ENCODE data around the gene RASGRP4. TPM values are rescaled to one million over a fixed set of nuclear protein-coding genes. Genes with fewer than 3 reads are reported as not detected.

RASGRP4 gene
- total and polyA plus RNA-seq, 8 donors = 0.20 to 1.3 (median 0.47) TPM

- DNase-seq = peak; percentile 95 to 99 (median 98)
- FAIRE-seq = no peak
These were observed 22.9 kb downstream of the RASGRP4 start, which contains the start of gene FAM98C for GRCh38 chr19:38402967-38403674. FAM98C (plus strand) TSS chr19:38403093; CDS start chr19:38403154, 61 bp downstream.

GRCh38 chr19:38402623-38402966, 23.4 kb downstream of the RASGRP4 start:
- intact Hi-C loops (cut with DNase I) = loop anchor here in 1 of 3 donors (10.0 kb wide), 1 partner anchor 212 kb away; the partner anchor contains the start of genes EIF3K and MAP4K1
- FAIRE-seq = no peak
- Histone ChIP-seq H3K9me3 (no peaks in the 10 kb centered on the region), H3K27ac (peak overlapping the region in 3 of 4 donors; percentile 30 to 39 (median 31)), H3K27me3 (no peaks in the 10 kb centered on the region), H3K4me3 (peak overlapping the region in 3 of 4 donors; percentile 81 to 99 (median 97)), H3K36me3 (peaks cover 0 to 9% (median 0%) of the 10 kb centered on the region in 3 donors), H3K4me1 (peaks cover 0 to 2% (median 0%) of the 10 kb centered on the region in 3 donors)
- no peak for DNase-seq
- no peak for ATAC-seq
- 0 to 2% methylated on average over 18 of the region's 18 CpGs for WGBS, 2 donors
- TF ChIP-seq CTCF (IDR thresholded peaks at IDR 0.05) = no peak

More at GRCh38 chr19:38402967-38403674, 22.9 kb downstream of the RASGRP4 start, which contains the start of gene FAM98C:
- H3K4me1 ChIP-seq = peaks cover 0 to 2% (median 0%) of the 10 kb centered on the region in 3 donors
- ATAC-seq = peak; percentile 98 to 99 (median 98)
- WGBS, 2 donors = 0 to 1% methylated on average over 60 to 82 of the region's 82 CpGs
- H3K27me3 ChIP-seq = no peaks in the 10 kb centered on the region
- H3K36me3 ChIP-seq = peaks cover 0 to 9% (median 0%) of the 10 kb centered on the region in 3 donors
- intact Hi-C loops (cut with DNase I) = loop anchor here in 1 of 3 donors (10.0 kb wide), 1 partner anchor 212 kb away; the partner anchor contains the start of genes EIF3K and MAP4K1
- peak within 1 kb of the TSS; percentile 78 to 85 (median 80) for H3K27ac ChIP-seq
- H3K4me3 ChIP-seq = peak within 1 kb of the TSS; percentile 81 to 99 (median 90)
- peak; percentile 98 to 99 (median 99) for TF ChIP-seq CTCF (IDR thresholded peaks at IDR 0.05)
- no peaks in the 10 kb centered on the region for H3K9me3 ChIP-seq

GRCh38 chr19:38401148-38401547, 24.9 kb downstream of the RASGRP4 start:
- Histone ChIP-seq H3K36me3 (no peaks in the 10 kb centered on the region), H3K4me3 (no peak overlapping the region), H3K4me1 (peaks cover 0 to 2% (median 0%) of the 10 kb centered on the region in 3 donors), H3K27me3 (no peaks in the 10 kb centered on the region), H3K27ac (no peak overlapping the region), H3K9me3 (no peaks in the 10 kb centered on the region)
- ATAC-seq (no peak), DNase-seq (no peak), FAIRE-seq (no peak)
- WGBS, 2 donors = 49 to 55% methylated on average over 3 of the region's 3 CpGs
- no peak for TF ChIP-seq CTCF (IDR thresholded peaks at IDR 0.05)
- intact Hi-C loops (cut with DNase I) = loop anchor here in 1 of 3 donors (10.0 kb wide), 1 partner anchor 214 kb away; the partner anchor contains the start of genes EIF3K and MAP4K1

- no peak for TF ChIP-seq CTCF (IDR thresholded peaks at IDR 0.05)
- Histone ChIP-seq H3K36me3 (no peaks in the 10 kb centered on the region), H3K9me3 (no peaks in the 10 kb centered on the region), H3K27me3 (no peaks in the 10 kb centered on the region), H3K4me1 (peaks cover 0 to 2% (median 0%) of the 10 kb centered on the region in 3 donors), H3K4me3 (no peak overlapping the region), H3K27ac (no peak overlapping the region)
- DNase-seq (no peak), FAIRE-seq (no peak), ATAC-seq (no peak)
- WGBS, 2 donors = 74 to 76% methylated on average over 5 of the region's 5 CpGs
- intact Hi-C loops (cut with DNase I) = loop anchor here in 1 of 3 donors (10.0 kb wide), 1 partner anchor 214 kb away; the partner anchor contains the start of genes EIF3K and MAP4K1
These were observed 25.7 kb downstream of the RASGRP4 start for GRCh38 chr19:38400361-38400760.

Data from pancreas (tissue), 10 donors.